H1 (cell line): Measurements from ENCODE around the gene NWD2. TPM values are rescaled to one million over a fixed set of nuclear protein-coding genes. Genes with fewer than 3 reads are reported as not detected.

Experiments used
- CTCF ChIA-PET: fragments of 300-600 bp; sonication (Branson Sonifier 250); formaldehyde crosslinking; loops from one replicate; lab custom pipeline; 2021; ENCODE audit not compliant: partially characterized antibody; lab: Charles Lee
- POLR2A ChIA-PET: fragments of 300-600 bp; sonication (Branson Sonifier 250); formaldehyde crosslinking; loops from one replicate; lab custom pipeline; 2021; ENCODE audit warnings: inconsistent platforms; ENCODE audit not compliant: partially characterized antibody; lab: Charles Lee
- DNase-seq, 2 experiments: peaks; one replicate each; pipeline versions ENCODE4 v3.0.0 to v3.0.0-alpha.2; 2010 to 2022; ENCODE audit warnings: low spot score in 2 of 2, low read depth in 1 of 2, mixed read lengths in 1 of 2
- FAIRE-seq: peaks from 2 replicates; lab custom pipeline; 2011; peaks lifted over from hg19 to GRCh38; lab: Jason Lieb, UNC
- H2AFZ ChIP-seq: 2 replicates; pipeline ENCODE4 v1.8.1; 2012; ENCODE audit warnings: low read length, inconsistent platforms
- H2AK5ac ChIP-seq: 2 replicates; pipeline ENCODE4 v1.6.1; 2013; ENCODE audit warnings: low read depth, low read length
- H2BK120ac ChIP-seq: replicated peaks from 2 replicates; pipeline ENCODE3; 2013; ENCODE audit warnings: low read depth, low read length, inconsistent platforms
- H2BK12ac ChIP-seq: 2 replicates; pipeline ENCODE4 v1.6.1; 2013; ENCODE audit warnings: low read depth, low read length
- H2BK15ac ChIP-seq: 2 replicates; pipeline ENCODE4 v1.6.1; 2013; ENCODE audit warnings: low read length
- H2BK20ac ChIP-seq: 2 replicates; pipeline ENCODE4 v1.6.1; 2013; ENCODE audit warnings: low read length
- H2BK5ac ChIP-seq: 2 replicates; pipeline ENCODE4 v1.6.1; 2013; ENCODE audit warnings: low read depth, low read length
- H3K14ac ChIP-seq: 2 replicates; pipeline ENCODE4 v1.6.1; 2013; ENCODE audit warnings: inconsistent platforms; ENCODE audit not compliant: insufficient read length
- H3K18ac ChIP-seq: 2 replicates; pipeline ENCODE4 v1.6.1; 2013; ENCODE audit warnings: low read length; ENCODE audit errors: extremely low read depth
- H3K23ac ChIP-seq: 2 replicates; pipeline ENCODE4 v1.6.1; 2013; ENCODE audit warnings: inconsistent platforms; ENCODE audit not compliant: insufficient read length
- H3K23me2 ChIP-seq: 2 replicates; pipeline ENCODE4 v1.6.1; 2013; ENCODE audit warnings: low read depth, low read length
- H3K27ac ChIP-seq: 2 replicates; pipeline ENCODE4 v1.6.1; 2011; ENCODE audit warnings: low read depth, low read length, inconsistent platforms
- H3K27me3 ChIP-seq, 4 experiments: replicated peaks in 1 of 4; 1 replicate in 1 of 4; 2 replicates in 3 of 4; pipeline versions ENCODE4 v1.6.1 to v1.8.1; 2011 to 2013; ENCODE audit warnings: low read length in 3 of 4, mild to moderate bottlenecking in 3 of 4, inconsistent platforms in 2 of 4, mixed read lengths in 2 of 4, moderate library complexity in 1 of 4; ENCODE audit not compliant: control insufficient read depth in 3 of 4, insufficient read depth in 3 of 4; ENCODE audit errors: extremely low read depth in 1 of 4
- H3K36me3 ChIP-seq, 4 experiments: 2 replicates each; pipeline versions ENCODE4 v1.6.1 to v1.8.1; 2011 to 2013; ENCODE audit warnings: mild to moderate bottlenecking in 4 of 4, low read length in 3 of 4, moderate library complexity in 2 of 4, control low read depth in 1 of 4, inconsistent platforms in 1 of 4; ENCODE audit not compliant: insufficient read depth in 4 of 4, control insufficient read depth in 2 of 4
- H3K4ac ChIP-seq: replicated peaks from 2 replicates; pipeline ENCODE3; 2013; ENCODE audit warnings: low read length, low read depth, mixed read lengths, inconsistent platforms; ENCODE audit not compliant: insufficient read length
- H3K4me1 ChIP-seq, 4 experiments: replicated peaks in 1 of 4; 1 replicate in 1 of 4; 2 replicates in 3 of 4; pipeline versions ENCODE4 v1.6.1 to v1.8.1; 2011 to 2013; ENCODE audit warnings: low read length in 3 of 4, inconsistent platforms in 2 of 4, mixed read lengths in 1 of 4; ENCODE audit not compliant: insufficient read depth in 4 of 4, control insufficient read depth in 3 of 4
- H3K4me2 ChIP-seq, 2 experiments: 2 replicates each; pipeline versions ENCODE4 v1.6.1 to v1.8.1; 2011 to 2013; ENCODE audit warnings: low read depth in 2 of 2, low read length in 2 of 2, control low read depth in 1 of 2, inconsistent platforms in 1 of 2, mild to moderate bottlenecking in 1 of 2; ENCODE audit not compliant: insufficient read depth in 1 of 2
- H3K4me3 ChIP-seq, 4 experiments: fragments of 200-600, 300-600 bp in 1 of 4; sonication (generic), shearing (Covaris generic), sonication (Bioruptor Twin) in 1 of 4; 2 replicates each; pipeline versions ENCODE4 v1.5.1 to v1.8.1; 2011 to 2016; ENCODE audit warnings: low read length in 4 of 4, low read depth in 3 of 4, control low read depth in 2 of 4, inconsistent platforms in 2 of 4, mild to moderate bottlenecking in 2 of 4, mixed read lengths in 1 of 4, moderate library complexity in 1 of 4; ENCODE audit not compliant: insufficient read depth in 2 of 4; ENCODE audit errors: extremely low read depth in 1 of 4
- H3K56ac ChIP-seq: replicated peaks from 2 replicates; pipeline ENCODE3; 2013; ENCODE audit warnings: low read depth, mild to moderate bottlenecking, mixed read lengths, low read length, inconsistent platforms; ENCODE audit not compliant: insufficient read length
- H3K79me1 ChIP-seq: 2 replicates; pipeline ENCODE4 v1.6.1; 2013; ENCODE audit warnings: low read depth, low read length, control low read depth
- H3K79me2 ChIP-seq, 2 experiments: 2 replicates each; pipeline versions ENCODE4 v1.6.1 to v1.8.1; 2012 to 2013; ENCODE audit warnings: low read length in 2 of 2, mild to moderate bottlenecking in 2 of 2, inconsistent platforms in 1 of 2; ENCODE audit not compliant: insufficient read depth in 2 of 2, control insufficient read depth in 1 of 2
- H3K9ac ChIP-seq, 4 experiments: replicated peaks in 1 of 4; 1 replicate in 1 of 4; 2 replicates in 3 of 4; pipeline versions ENCODE4 v1.6.1 to v1.8.1; 2011 to 2013; ENCODE audit warnings: low read depth in 3 of 4, low read length in 3 of 4, control low read depth in 2 of 4, mild to moderate bottlenecking in 2 of 4, moderate library complexity in 2 of 4, inconsistent platforms in 1 of 4; ENCODE audit errors: extremely low read depth in 1 of 4
- H3K9me3 ChIP-seq, 2 experiments: 2 replicates each; pipeline versions ENCODE4 v1.6.1 to v1.8.1; 2012 to 2013; ENCODE audit warnings: mild to moderate bottlenecking in 2 of 2, moderate library complexity in 2 of 2, control low read depth in 1 of 2, inconsistent platforms in 1 of 2, low read depth in 1 of 2, low read length in 1 of 2, mixed read lengths in 1 of 2; ENCODE audit not compliant: insufficient read depth in 2 of 2
- H4K20me1 ChIP-seq, 2 experiments: replicated peaks in 1 of 2; 2 replicates each; pipeline versions ENCODE3 to v1.8.1; 2011 to 2013; ENCODE audit warnings: inconsistent platforms in 2 of 2, low read length in 2 of 2, mild to moderate bottlenecking in 1 of 2; ENCODE audit not compliant: insufficient read depth in 2 of 2, control insufficient read depth in 1 of 2
- H4K5ac ChIP-seq: 2 replicates; pipeline ENCODE4 v1.6.1; 2013; ENCODE audit warnings: low read length, low read depth, mixed read lengths, inconsistent platforms; ENCODE audit not compliant: insufficient read length
- H4K8ac ChIP-seq: 2 replicates; pipeline ENCODE4 v1.8.0; 2013; ENCODE audit warnings: mild to moderate bottlenecking, moderate library complexity, low read length, inconsistent platforms; ENCODE audit not compliant: insufficient read depth; ENCODE audit errors: extremely low read depth
- H4K91ac ChIP-seq: replicated peaks from 2 replicates; pipeline ENCODE3; 2013; ENCODE audit warnings: low read length, mixed read lengths, inconsistent platforms; ENCODE audit not compliant: insufficient read length
- ASH2L ChIP-seq: fragments of 200-600, 300-600 bp; sonication (generic); IDR thresholded peaks from one replicate; pipeline ENCODE4 v1.7.1; 2017; ENCODE audit warnings: low read length
- BACH1 ChIP-seq: IDR thresholded peaks from 2 replicates; pipeline ENCODE4 v1.6.1; 2012; ENCODE audit warnings: low read length, improper control_type of control experiment
- EGR1 ChIP-seq: IDR thresholded peaks from 2 replicates; pipeline ENCODE4 v1.6.1; 2011; ENCODE audit warnings: low read depth, low read length, borderline replicate concordance
- NANOG ChIP-seq: IDR thresholded peaks from 2 replicates; pipeline ENCODE4 v1.6.1; 2011; ENCODE audit warnings: low read length, low read depth, mild to moderate bottlenecking, inconsistent platforms; ENCODE audit not compliant: insufficient read depth, poor library complexity, severe bottlenecking
- PHF8 ChIP-seq: fragments of 200-600 bp; sonication (generic); conservative IDR thresholded peaks from 2 replicates; pipeline ENCODE4 v1.7.1; 2012; ENCODE audit warnings: low read depth, mild to moderate bottlenecking, inconsistent platforms, low read length, moderate library complexity
- RNF2 ChIP-seq: fragments of 200-900, 300-1000 bp; sonication (generic); IDR thresholded peaks from 2 replicates; pipeline ENCODE4 v1.7.1; 2016; ENCODE audit warnings: borderline replicate concordance, low read depth, mild to moderate bottlenecking, antibody characterized with exemption, low read length; ENCODE audit not compliant: poor library complexity, severe bottlenecking; ENCODE audit errors: missing control alignments
- WGBS, 2 experiments: shearing (Covaris generic) in 1 of 2; methylation state at CpG; one replicate each; pipeline versions ENCODE4 v1.1.6 to v1.1.7; 2013 to 2015; ENCODE audit warnings: low lambda C conversion rate in 2 of 2, mixed read lengths in 2 of 2, inconsistent platforms in 1 of 2, low coverage in 1 of 2, missing lambda C conversion rate in 1 of 2; ENCODE audit not compliant: insufficient replicate concordance in 2 of 2, insufficient coverage in 1 of 2, insufficient read length in 1 of 2; ENCODE audit errors: extremely low coverage in 1 of 2, missing lambda C conversion rate in 1 of 2; 5-methylcytosine and 5-hydroxymethylcytosine counted together
- polyA plus RNA-seq, 7 experiments: library from polyadenylated mRNA; depleted of rRNA in 3 of 7; stranded (reverse) in 5 of 7; unstranded in 2 of 7; fragments of >200 nt in 5 of 7; fragments of 200-250 nt in 2 of 7; gene quantifications; 1 replicate in 5 of 7; 2 replicates in 1 of 7; 4 replicates in 1 of 7; pipeline versions ENCODE4 v1.2.1 to v1.2.3, GENCODE V29; 2011 to 2013; ENCODE audit warnings: missing spikeins in 2 of 7, mixed read lengths in 2 of 7
- total RNA-seq: library from RNA; stranded (reverse); fragmentation: NEBNext Ultra II Directional; extraction: Animal tissue kit (Norgen Biotek cat#: 25700); gene quantifications from 2 replicates; pipeline ENCODE4 v1.2.1, GENCODE V29; 2021

NWD2 gene
- total and polyA plus RNA-seq, 2 of the 8 experiments (the other 6 are each of a cell fraction or from before 2014, with no cell fraction given): under 0.01 TPM; not detected in 1

DNA sequence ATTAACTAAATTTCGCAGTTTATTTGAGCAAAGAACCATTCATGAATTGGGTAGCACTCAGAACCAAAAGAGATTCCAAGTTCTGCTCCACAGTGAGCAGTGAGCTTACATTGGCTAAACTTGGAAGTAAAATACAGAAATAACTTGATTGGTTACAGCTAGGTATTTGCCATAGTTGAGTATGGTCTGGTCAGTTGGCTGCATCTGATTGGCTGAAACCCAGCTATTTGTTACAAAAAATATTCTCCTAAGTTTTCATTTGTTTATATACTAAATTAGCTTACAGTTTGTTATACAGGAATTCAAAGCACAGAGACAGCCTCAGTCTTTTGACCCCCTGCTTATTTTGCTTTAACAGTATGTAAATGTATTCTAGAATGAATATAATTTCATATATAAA, 226.6 kb downstream of the NWD2 start:
- FAIRE-seq (no peak), DNase-seq (no peak)
- CTCF ChIA-PET: interaction anchor here (4.1 kb wide), 1 partner anchor 17 kb away, joined by 18 read pairs; a partner anchor contains a TSS
- Histone ChIP-seq H3K27me3 (no peaks in the 10 kb centered on the region), H3K23ac (no peak overlapping the region), H4K20me1 (peaks cover 0 to 2% of the 10 kb centered on the region in 2 experiments), H4K8ac (no peak overlapping the region), H3K56ac (no peak overlapping the region), H3K9ac (no peak overlapping the region), H3K9me3 (no peaks in the 10 kb centered on the region), H4K5ac (no peak overlapping the region), H2AK5ac (no peak overlapping the region), H2BK12ac (no peak overlapping the region), H3K36me3 (no peaks in the 10 kb centered on the region), H3K18ac (no peak overlapping the region), H3K79me1 (no peaks in the 10 kb centered on the region), H2BK15ac (no peak overlapping the region), H3K4me1 (no peaks in the 10 kb centered on the region), H2BK20ac (no peak overlapping the region), H2AFZ (no peak overlapping the region), H3K79me2 (no peaks in the 10 kb centered on the region), H3K23me2 (no peaks in the 10 kb centered on the region), H3K4me3 (no peak overlapping the region), H3K4me2 (no peak overlapping the region), H3K27ac (no peak overlapping the region), H2BK120ac (no peak overlapping the region), H3K14ac (no peak overlapping the region), H3K4ac (no peak overlapping the region), H2BK5ac (no peak overlapping the region), H4K91ac (no peak overlapping the region)
- POLR2A ChIA-PET: no interaction called here
- 89% methylated on average over 1 of the region's 1 CpG; no CpG with 5 or more reads in 1 of the 2 experiments for WGBS, 2 experiments
- TF ChIP-seq EGR1: no peak
- TF ChIP-seq BACH1: no peak
- no peak for TF ChIP-seq NANOG
- no peak for TF ChIP-seq RNF2
- no peak for TF ChIP-seq ASH2L
- no peak for TF ChIP-seq PHF8
